Kidney epithelial cell (primary cell): ENCODE measurements around the gene TMEM121B. TPM values are rescaled to one million over a fixed set of nuclear protein-coding genes. Genes with fewer than 3 reads are reported as not detected.

Experiments used
- DNase-seq: peaks from one replicate; pipeline ENCODE4 v3.0.0-alpha.2; 2010; ENCODE audit warnings: low read depth
- H3K27me3 ChIP-seq: 2 replicates; pipeline ENCODE4 v1.6.0; 2011; ENCODE audit warnings: low read length; ENCODE audit not compliant: control insufficient read depth, insufficient read depth
- H3K36me3 ChIP-seq: 2 replicates; pipeline ENCODE4 v1.5.1; 2011; ENCODE audit warnings: low read length; ENCODE audit not compliant: control insufficient read depth, insufficient read depth
- H3K4me3 ChIP-seq: 2 replicates; pipeline ENCODE4 v1.5.1; 2011; ENCODE audit warnings: low read depth, mild to moderate bottlenecking, control low read depth, low read length
- CTCF ChIP-seq: IDR thresholded peaks from 2 replicates; pipeline ENCODE4 v1.5.1; 2011; ENCODE audit warnings: mild to moderate bottlenecking, moderate library complexity, low read length, control low read depth, inconsistent platforms; ENCODE audit not compliant: insufficient read depth, poor library complexity, severe bottlenecking
- total RNA-seq: library from RNA; depleted of rRNA; stranded (reverse); fragments of >200 nt; gene quantifications from 2 replicates; pipeline ENCODE4 v1.2.3, GENCODE V29; 2015

TMEM121B gene
- total RNA-seq, 1 donor from 2014 or later, result 1.5 TPM

GRCh38 chr22:17109113-17109865 is 11.9 kb downstream of the TMEM121B start:
- Histone ChIP-seq H3K27me3 (peaks cover under 1% of the 10 kb centered on the region), H3K36me3 (peaks cover 1% of the 10 kb centered on the region), H3K4me3 (no peak overlapping the region)
- no peak for DNase-seq
- TF ChIP-seq CTCF, result no peak

DNA sequence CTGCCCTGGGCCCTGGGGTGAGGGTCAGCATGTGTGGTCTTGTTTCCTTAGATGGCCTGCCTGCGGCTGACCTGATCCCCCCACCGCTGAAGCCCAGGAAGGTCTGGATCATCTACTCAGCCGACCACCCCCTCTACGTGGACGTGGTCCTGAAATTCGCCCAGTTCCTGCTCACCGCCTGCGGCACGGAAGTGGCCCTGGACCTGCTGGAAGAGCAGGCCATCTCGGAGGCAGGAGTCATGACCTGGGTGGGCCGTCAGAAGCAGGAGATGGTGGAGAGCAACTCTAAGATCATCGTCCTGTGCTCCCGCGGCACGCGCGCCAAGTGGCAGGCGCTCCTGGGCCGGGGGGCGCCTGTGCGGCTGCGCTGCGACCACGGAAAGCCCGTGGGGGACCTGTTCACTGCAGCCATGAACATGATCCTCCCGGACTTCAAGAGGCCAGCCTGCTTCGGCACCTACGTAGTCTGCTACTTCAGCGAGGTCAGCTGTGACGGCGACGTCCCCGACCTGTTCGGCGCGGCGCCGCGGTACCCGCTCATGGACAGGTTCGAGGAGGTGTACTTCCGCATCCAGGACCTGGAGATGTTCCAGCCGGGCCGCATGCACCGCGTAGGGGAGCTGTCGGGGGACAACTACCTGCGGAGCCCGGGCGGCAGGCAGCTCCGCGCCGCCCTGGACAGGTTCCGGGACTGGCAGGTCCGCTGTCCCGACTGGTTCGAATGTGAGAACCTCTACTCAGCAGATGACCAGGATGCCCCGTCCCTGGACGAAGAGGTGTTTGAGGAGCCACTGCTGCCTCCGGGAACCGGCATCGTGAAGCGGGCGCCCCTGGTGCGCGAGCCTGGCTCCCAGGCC is 12.7 kb downstream of the TMEM121B start:
- H3K27me3 ChIP-seq, result no peaks in the 10 kb centered on the region
- TF ChIP-seq CTCF, result no peak
- H3K36me3 ChIP-seq, result peaks cover 1% of the 10 kb centered on the region
- H3K4me3 ChIP-seq, result no peak overlapping the region
- no peak for DNase-seq

- no peak for TF ChIP-seq CTCF
- Histone ChIP-seq H3K36me3 (peaks cover 1% of the 10 kb centered on the region), H3K27me3 (no peaks in the 10 kb centered on the region), H3K4me3 (no peak overlapping the region)
- no peak for DNase-seq
These were observed 13.7 kb downstream of the TMEM121B start for GRCh38 chr22:17107547-17107810.

DNA sequence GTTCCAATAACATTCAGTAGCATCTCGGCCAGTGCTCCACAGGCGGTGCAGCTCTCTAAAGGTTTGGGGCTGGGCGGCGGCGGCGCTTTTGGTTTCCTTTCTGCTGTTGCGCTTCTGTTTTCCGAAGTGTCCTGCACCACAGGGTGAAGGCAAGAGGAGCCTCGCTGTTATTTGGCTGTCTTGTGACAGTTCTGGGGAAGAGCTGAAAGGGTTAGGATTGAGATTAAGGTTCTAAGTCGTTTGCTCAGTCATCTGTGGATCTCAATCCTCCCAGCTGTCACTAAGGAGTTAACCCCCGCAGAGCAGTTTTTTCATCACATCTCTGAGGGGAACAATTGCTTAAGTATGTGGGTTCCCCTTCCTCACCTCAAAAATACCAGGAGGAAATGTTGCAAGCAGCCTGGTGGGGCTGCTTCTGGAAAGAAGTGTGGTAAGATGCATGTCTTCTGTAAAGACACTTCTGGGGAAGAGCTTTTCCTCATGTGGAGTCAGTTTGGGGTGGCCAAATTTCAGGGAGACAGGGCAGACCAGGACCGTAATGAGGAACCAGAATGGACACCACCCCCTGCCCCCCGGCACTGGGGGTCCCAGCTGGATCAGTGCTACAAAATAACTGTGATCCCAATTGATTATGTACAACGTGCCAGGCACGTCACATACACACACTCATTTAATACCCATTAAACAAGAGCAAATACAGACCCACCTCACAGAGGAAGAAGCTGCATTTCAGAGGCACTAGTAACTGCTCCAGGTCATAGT is 14.2 kb downstream of the TMEM121B start:
- Histone ChIP-seq H3K27me3 (no peaks in the 10 kb centered on the region), H3K36me3 (peaks cover 1% of the 10 kb centered on the region), H3K4me3 (no peak overlapping the region)
- TF ChIP-seq CTCF, result no peak
- DNase-seq, result no peak

GRCh38 chr22:17106161-17106784 is 14.9 kb downstream of the TMEM121B start:
- Histone ChIP-seq H3K36me3 (peaks cover 1% of the 10 kb centered on the region), H3K4me3 (no peak overlapping the region), H3K27me3 (no peaks in the 10 kb centered on the region)
- no peak for TF ChIP-seq CTCF
- DNase-seq, result no peak
